ENCODE results near the gene CAMK4.

Gene CAMK4

DNA sequence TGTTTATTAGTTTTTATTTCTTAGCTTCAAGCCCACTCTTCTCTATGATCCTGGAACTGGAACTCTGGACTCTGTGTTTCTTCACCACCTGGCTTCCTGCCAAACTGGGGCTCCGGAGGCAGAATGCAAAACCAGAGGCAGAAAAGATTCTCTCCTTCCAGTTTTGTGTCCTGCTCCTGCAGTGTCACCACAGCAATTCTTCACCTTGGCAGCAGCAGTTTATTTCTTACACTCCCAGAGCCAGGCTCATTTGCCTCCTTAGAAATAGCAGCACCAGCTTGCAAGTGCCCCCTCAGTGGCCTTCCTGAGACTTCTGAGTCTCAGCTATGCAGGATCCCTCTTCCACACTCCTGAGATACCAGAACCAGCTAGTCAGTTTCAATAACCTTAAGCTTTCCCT, 26.7 kb upstream of the CAMK4 start:
- ChIA-PET CTCF (no interaction called here), POLR2A (interaction anchor here (0.9 kb wide), 1 partner anchor 26 kb away, joined by 4 read pairs; the partner anchor contains the start of gene CAMK4)
- TF ChIP-seq TARDBP (IDR thresholded peaks at IDR 0.05) (no peak), FOXA1 (IDR thresholded peaks at IDR 0.05) (no peak), L3MBTL2 (conservative IDR thresholded peaks at IDR 0.05) (no peak), BHLHE40 (IDR thresholded peaks at IDR 0.05; ENCODE audit: borderline replicate concordance) (no peak)
- DNase-seq (ENCODE audit: extremely low spot score) = peak; percentile 17

DNA sequence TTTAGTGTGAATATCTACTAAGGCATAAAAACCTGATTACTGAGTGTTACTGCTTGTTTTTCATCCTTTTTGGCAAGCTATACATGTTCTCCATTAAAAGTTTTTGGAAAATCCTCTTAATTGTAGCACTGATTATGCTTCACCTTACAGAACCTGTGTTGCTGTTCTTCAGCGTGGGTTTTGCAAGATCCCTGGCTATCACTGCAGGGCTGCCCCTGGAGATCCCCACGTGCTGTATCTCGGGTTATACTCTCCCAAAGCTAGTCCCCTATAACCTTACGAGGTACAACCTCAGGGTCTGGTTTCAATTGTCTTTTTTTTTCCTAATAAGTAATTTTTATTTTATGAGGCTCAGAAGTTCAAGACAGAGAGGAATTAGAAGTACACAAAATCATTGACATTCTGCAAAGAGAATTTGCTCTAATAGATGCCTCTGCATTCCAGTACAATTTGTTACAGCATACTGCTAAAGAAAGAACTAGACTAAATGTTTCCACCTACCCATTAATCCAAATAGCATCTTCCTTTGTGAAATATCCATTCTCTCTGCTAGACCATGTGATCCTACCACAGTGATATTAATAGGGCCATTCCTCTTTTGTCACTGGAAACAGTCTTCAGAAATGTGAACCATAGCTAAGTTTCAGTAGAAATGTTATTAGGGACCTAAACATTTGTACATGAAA, 25.8 kb upstream of the CAMK4 start:
- CTCF ChIA-PET = no interaction called here
- no peak for DNase-seq (ENCODE audit: extremely low spot score)
- no peak for TF ChIP-seq LEF1 (IDR thresholded peaks at IDR 0.05; ENCODE audit: borderline replicate concordance)
- TF ChIP-seq ZNF384 (IDR thresholded peaks at IDR 0.05) = no peak
- no peak for TF ChIP-seq CTBP1 (IDR thresholded peaks at IDR 0.05; ENCODE audit: borderline replicate concordance)
- TF ChIP-seq FOXK2 (IDR thresholded peaks at IDR 0.05) = no peak
- TF ChIP-seq L3MBTL2 (conservative IDR thresholded peaks at IDR 0.05) = no peak
- TF ChIP-seq FOXM1 (IDR thresholded peaks at IDR 0.05; ENCODE audit: borderline replicate concordance) = no peak
- TF ChIP-seq SP1 (IDR thresholded peaks at IDR 0.05) = no peak
- TF ChIP-seq ELF4 (IDR thresholded peaks at IDR 0.05) = no peak
- TF ChIP-seq FOXA1 (IDR thresholded peaks at IDR 0.05) = no peak
- TF ChIP-seq, protein P1, sequence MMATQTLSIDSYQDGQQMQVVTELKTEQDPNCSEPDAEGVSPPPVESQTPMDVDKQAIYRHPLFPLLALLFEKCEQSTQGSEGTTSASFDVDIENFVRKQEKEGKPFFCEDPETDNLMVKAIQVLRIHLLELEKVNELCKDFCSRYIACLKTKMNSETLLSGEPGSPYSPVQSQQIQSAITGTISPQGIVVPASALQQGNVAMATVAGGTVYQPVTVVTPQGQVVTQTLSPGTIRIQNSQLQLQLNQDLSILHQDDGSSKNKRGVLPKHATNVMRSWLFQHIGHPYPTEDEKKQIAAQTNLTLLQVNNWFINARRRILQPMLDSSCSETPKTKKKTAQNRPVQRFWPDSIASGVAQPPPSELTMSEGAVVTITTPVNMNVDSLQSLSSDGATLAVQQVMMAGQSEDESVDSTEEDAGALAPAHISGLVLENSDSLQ (IDR thresholded peaks at IDR 0.05) = no peak
- TF ChIP-seq HDGF (IDR thresholded peaks at IDR 0.05; ENCODE audit: borderline replicate concordance) = no peak
- TF ChIP-seq TARDBP (IDR thresholded peaks at IDR 0.05) = no peak
- no peak for TF ChIP-seq NFRKB (IDR thresholded peaks at IDR 0.05)
- no peak for TF ChIP-seq SUZ12 (IDR thresholded peaks at IDR 0.05)
- TF ChIP-seq BHLHE40 (IDR thresholded peaks at IDR 0.05; ENCODE audit: borderline replicate concordance) = no peak
- TF ChIP-seq ARNT (IDR thresholded peaks at IDR 0.05) = no peak
- POLR2A ChIA-PET = interaction anchor here (0.9 kb wide), 1 partner anchor 26 kb away, joined by 4 read pairs; the partner anchor contains the start of gene CAMK4

DNA sequence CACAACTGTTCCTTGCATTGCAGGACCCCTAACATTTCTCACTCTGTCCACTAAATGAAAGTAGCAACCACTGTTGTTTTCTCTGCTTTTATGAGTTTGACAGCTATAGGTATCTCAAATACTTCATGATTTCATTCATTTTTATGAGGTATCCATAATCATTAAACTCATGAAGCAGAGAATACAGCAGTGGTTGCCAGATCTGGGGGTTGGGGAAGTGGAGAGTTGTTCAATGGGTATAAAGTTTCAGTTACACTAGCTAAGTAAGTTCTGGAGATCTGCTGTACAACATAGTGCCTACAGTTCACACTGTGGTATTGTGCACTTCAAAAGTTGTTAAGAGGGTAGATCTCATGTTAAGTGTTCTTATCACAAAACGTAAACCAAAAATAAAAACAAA, 23.4 kb upstream of the CAMK4 start:
- ChIA-PET CTCF (no interaction called here), POLR2A (no interaction called here)
- TF ChIP-seq HDGF (IDR thresholded peaks at IDR 0.05; ENCODE audit: borderline replicate concordance) = no peak
- TF ChIP-seq SUZ12 (IDR thresholded peaks at IDR 0.05) = no peak
- TF ChIP-seq, protein P1 (IDR thresholded peaks at IDR 0.05) = no peak
- no peak for TF ChIP-seq ZNF384 (IDR thresholded peaks at IDR 0.05)
- no peak for TF ChIP-seq FOXK2 (IDR thresholded peaks at IDR 0.05)
- no peak for TF ChIP-seq FOXM1 (IDR thresholded peaks at IDR 0.05; ENCODE audit: borderline replicate concordance)
- TF ChIP-seq ARNT (IDR thresholded peaks at IDR 0.05) = no peak
- no peak for TF ChIP-seq CTBP1 (IDR thresholded peaks at IDR 0.05; ENCODE audit: borderline replicate concordance)
- TF ChIP-seq L3MBTL2 (conservative IDR thresholded peaks at IDR 0.05) = no peak
- DNase-seq (ENCODE audit: extremely low spot score) = no peak

DNA sequence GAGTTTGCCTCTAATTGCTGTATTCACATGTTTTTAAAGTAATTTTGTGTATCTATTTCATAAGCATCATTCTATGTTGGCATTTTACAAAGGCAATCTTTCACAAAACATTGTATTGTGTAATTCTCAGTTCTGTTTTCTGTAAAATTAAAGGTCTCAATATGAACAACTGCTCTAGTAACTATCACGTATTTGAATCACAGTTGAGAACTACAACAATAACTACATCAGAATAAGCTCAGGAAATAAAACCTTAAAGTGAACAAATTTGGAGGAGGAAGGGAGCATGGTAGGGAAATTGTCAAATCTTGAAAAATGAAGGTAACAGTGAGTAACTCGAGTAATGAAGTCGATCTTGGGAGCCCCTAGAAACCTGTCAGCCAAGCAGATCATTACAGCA, 22.5 kb upstream of the CAMK4 start:
- no peak for DNase-seq (ENCODE audit: extremely low spot score)
- TF ChIP-seq, protein P1 (IDR thresholded peaks at IDR 0.05) = no peak
- no peak for TF ChIP-seq SUZ12 (IDR thresholded peaks at IDR 0.05)
- no peak for TF ChIP-seq ELF4 (IDR thresholded peaks at IDR 0.05)
- TF ChIP-seq ARNT (IDR thresholded peaks at IDR 0.05) = no peak
- TF ChIP-seq FOXM1 (IDR thresholded peaks at IDR 0.05; ENCODE audit: borderline replicate concordance) = no peak
- TF ChIP-seq L3MBTL2 (conservative IDR thresholded peaks at IDR 0.05) = no peak
- ChIA-PET POLR2A (no interaction called here), CTCF (no interaction called here)

DNA sequence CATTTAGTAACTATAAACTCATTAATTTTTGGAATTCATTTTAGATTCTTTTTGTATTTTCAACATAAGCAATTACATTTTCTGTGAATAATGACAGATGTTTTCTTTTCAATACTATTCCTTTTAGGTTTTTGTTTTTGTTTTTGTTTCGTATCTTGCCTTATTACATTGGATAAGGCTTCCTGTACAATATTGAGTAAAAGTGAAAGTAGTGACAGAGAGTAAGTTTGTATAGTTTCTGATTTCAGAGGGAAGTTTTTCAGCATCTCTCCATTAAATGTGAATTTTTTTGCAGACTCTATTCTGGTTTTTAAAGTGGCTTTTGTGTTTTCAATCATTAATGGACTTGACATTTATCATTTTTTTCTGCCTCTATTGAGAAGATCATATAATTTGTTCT, 12.8 kb upstream of the CAMK4 start:
- ChIA-PET POLR2A (no interaction called here), CTCF (no interaction called here)
- TF ChIP-seq, protein P1 (IDR thresholded peaks at IDR 0.05) = no peak
- TF ChIP-seq CTBP1 (IDR thresholded peaks at IDR 0.05; ENCODE audit: borderline replicate concordance) (no peak), ARNT (IDR thresholded peaks at IDR 0.05) (no peak), HDGF (IDR thresholded peaks at IDR 0.05; ENCODE audit: borderline replicate concordance) (no peak), FOXM1 (IDR thresholded peaks at IDR 0.05; ENCODE audit: borderline replicate concordance) (no peak), ZNF384 (IDR thresholded peaks at IDR 0.05) (no peak), ELF4 (IDR thresholded peaks at IDR 0.05) (no peak), TARDBP (IDR thresholded peaks at IDR 0.05) (no peak), BHLHE40 (IDR thresholded peaks at IDR 0.05; ENCODE audit: borderline replicate concordance) (no peak), L3MBTL2 (conservative IDR thresholded peaks at IDR 0.05) (no peak), FOXA1 (IDR thresholded peaks at IDR 0.05) (no peak), SUZ12 (IDR thresholded peaks at IDR 0.05) (no peak), NFRKB (IDR thresholded peaks at IDR 0.05) (no peak)
- no peak for DNase-seq (ENCODE audit: extremely low spot score)

DNA sequence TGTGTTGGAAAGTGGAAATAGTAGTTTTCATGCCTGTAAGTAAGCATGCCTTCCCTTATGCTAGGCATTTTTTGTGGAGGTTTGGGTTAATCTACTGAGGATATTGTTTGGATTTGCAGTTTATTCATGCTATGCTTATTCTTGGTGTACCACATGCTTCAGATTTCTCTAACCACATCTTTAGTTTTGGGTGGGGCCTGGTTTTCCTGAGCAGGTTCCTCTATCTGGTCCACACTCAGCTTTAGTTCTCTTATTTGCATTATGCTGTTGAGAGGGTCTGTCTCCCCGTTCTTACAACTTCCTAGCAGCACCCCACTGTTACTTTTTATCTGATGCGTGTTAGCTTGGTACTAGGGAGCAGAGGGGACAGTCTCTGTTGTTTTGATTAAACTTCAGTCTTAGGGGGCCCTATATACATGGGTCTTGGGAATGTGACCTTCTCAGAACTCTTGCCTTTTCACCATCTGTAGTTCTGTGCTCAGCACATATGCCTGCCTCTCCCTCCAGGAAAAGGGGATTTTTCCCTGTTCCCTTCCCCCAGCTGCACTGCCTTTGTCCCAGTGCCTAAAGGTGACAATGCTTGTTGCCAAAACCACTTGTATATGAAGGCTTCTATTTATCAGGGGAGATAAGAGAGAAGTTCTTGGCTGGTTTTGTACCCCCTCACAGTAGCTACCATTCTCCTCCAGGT, 10.0 kb upstream of the CAMK4 start:
- CTCF ChIA-PET = no interaction called here
- no peak for TF ChIP-seq ELF4 (IDR thresholded peaks at IDR 0.05)
- TF ChIP-seq FOXK2 (IDR thresholded peaks at IDR 0.05) = no peak
- no peak for TF ChIP-seq ZNF384 (IDR thresholded peaks at IDR 0.05)
- TF ChIP-seq, protein P1 (IDR thresholded peaks at IDR 0.05) = no peak
- TF ChIP-seq TARDBP (IDR thresholded peaks at IDR 0.05) = no peak
- TF ChIP-seq ARNT (IDR thresholded peaks at IDR 0.05) = no peak
- no peak for TF ChIP-seq FOXA1 (IDR thresholded peaks at IDR 0.05)
- TF ChIP-seq L3MBTL2 (conservative IDR thresholded peaks at IDR 0.05) = no peak
- no peak for TF ChIP-seq SP1 (IDR thresholded peaks at IDR 0.05)
- no peak for TF ChIP-seq NFRKB (IDR thresholded peaks at IDR 0.05)
- TF ChIP-seq FOXM1 (IDR thresholded peaks at IDR 0.05; ENCODE audit: borderline replicate concordance) = no peak
- no peak for TF ChIP-seq SUZ12 (IDR thresholded peaks at IDR 0.05)
- TF ChIP-seq HDGF (IDR thresholded peaks at IDR 0.05; ENCODE audit: borderline replicate concordance) = no peak
- no peak for TF ChIP-seq BHLHE40 (IDR thresholded peaks at IDR 0.05; ENCODE audit: borderline replicate concordance)
- no peak for DNase-seq (ENCODE audit: extremely low spot score)
- POLR2A ChIA-PET = no interaction called here

Data from HEK293T (cell line).